ENCODE data around the gene ZNF428. TPM values are rescaled to one million over a fixed set of nuclear protein-coding genes. Genes with fewer than 3 reads are reported as not detected.

Gene ZNF428
- total and polyA plus RNA-seq, 2 of the 8 experiments (the other 6 are each of a cell fraction or from before 2014, with no cell fraction given) = 7.8 to 16.7 TPM

DNA sequence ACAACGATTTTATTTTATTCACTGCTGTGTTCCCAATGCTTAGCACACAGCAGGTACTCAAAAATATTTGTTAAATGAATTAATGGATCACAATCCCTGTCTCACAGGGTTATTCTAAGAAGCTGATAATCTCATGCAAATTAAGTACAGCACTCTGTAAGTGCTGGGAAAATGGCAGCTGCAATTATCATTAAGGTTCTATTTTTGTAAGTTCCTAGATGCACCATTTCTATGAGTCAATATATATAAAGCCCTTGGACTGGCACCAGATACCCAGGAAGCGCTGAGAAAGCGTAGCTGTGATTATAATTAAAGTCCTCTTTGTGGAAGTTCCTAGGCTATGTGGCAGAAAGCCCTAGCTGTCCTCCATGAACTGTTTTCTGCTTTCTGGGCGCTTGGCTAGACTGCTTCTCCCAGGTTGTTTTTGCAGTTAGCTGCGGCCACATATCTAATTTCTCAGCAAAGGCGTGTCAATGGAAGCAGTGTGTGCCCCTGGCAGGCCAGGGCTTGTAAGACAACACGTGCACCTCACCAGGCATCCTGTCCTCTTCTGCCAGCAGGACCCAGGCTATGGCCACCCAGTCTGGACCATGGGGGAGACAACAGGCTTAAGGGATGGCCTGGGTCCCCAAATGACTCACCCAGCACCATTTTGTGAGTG lies 12.7 kb downstream of the ZNF428 start:
- CTCF ChIA-PET (ENCODE audit: partially characterized antibody) = interaction anchor here (0.6 to 2.1 kb wide), 5 partner anchors 9 to 71 kb away, joined by 3 to 9 read pairs (median 7); partner anchors contain the start of genes IRGQ and ZNF576
- no peak for TF ChIP-seq SRF (IDR thresholded peaks at IDR 0.05; ENCODE audit: low read depth, low read length)
- TF ChIP-seq HDAC6 (IDR thresholded peaks at IDR 0.05; ENCODE audit: low read depth, low read length) = no peak
- TF ChIP-seq TCF12 (IDR thresholded peaks at IDR 0.05; ENCODE audit: low read depth, low read length) = no peak
- no peak for TF ChIP-seq POU5F1 (IDR thresholded peaks at IDR 0.05; ENCODE audit: low read depth, low read length)
- TF ChIP-seq, protein P1, sequence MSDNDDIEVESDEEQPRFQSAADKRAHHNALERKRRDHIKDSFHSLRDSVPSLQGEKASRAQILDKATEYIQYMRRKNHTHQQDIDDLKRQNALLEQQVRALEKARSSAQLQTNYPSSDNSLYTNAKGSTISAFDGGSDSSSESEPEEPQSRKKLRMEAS (IDR thresholded peaks at IDR 0.05) = no peak
- no peak for TF ChIP-seq YY1 (IDR thresholded peaks at IDR 0.05; ENCODE audit: low read depth, low read length)
- no peak for TF ChIP-seq POLR2A (IDR thresholded peaks at IDR 0.05; ENCODE audit: control extremely low read depth in 1 of 2, low read depth in 2 of 2, low read length in 2 of 2)
- TF ChIP-seq, protein P2, sequence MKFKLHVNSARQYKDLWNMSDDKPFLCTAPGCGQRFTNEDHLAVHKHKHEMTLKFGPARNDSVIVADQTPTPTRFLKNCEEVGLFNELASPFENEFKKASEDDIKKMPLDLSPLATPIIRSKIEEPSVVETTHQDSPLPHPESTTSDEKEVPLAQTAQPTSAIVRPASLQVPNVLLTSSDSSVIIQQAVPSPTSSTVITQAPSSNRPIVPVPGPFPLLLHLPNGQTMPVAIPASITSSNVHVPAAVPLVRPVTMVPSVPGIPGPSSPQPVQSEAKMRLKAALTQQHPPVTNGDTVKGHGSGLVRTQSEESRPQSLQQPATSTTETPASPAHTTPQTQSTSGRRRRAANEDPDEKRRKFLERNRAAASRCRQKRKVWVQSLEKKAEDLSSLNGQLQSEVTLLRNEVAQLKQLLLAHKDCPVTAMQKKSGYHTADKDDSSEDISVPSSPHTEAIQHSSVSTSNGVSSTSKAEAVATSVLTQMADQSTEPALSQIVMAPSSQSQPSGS (IDR thresholded peaks at IDR 0.05; ENCODE audit: low read length) = no peak
- no peak for TF ChIP-seq BACH1 (IDR thresholded peaks at IDR 0.05; ENCODE audit: low read length)
- TF ChIP-seq TAF1 (IDR thresholded peaks at IDR 0.05; ENCODE audit: low read depth, low read length) = no peak
- TF ChIP-seq GABPA (IDR thresholded peaks at IDR 0.05; ENCODE audit: borderline replicate concordance, insufficient read depth, low read length) = no peak
- TF ChIP-seq ASH2L (IDR thresholded peaks at IDR 0.05; ENCODE audit: low read length) = no peak

More for the DNA sequence above, 12.7 kb downstream of the ZNF428 start:
- Histone ChIP-seq H4K5ac (ENCODE audit: insufficient read length, low read depth, low read length) (no peak overlapping the region), H4K20me1 (replicated peaks in 1 of 2; ENCODE audit: control insufficient read depth in 1 of 2, insufficient read depth in 2 of 2, low read length in 2 of 2) (peaks cover 0 to 7% of the 10 kb centered on the region in 2 experiments), H2BK5ac (ENCODE audit: low read depth, low read length) (no peak overlapping the region), H3K36me3 (ENCODE audit: control insufficient read depth in 2 of 4, insufficient read depth in 4 of 4, low read length in 3 of 4) (no peaks in the 10 kb centered on the region; a peak in 1 of 8 replicates), H4K91ac (replicated peaks; ENCODE audit: insufficient read length, low read length) (no peak overlapping the region), H2BK120ac (replicated peaks; ENCODE audit: low read depth, low read length) (no peak overlapping the region), H3K4me1 (replicated peaks in 1 of 4; ENCODE audit: control insufficient read depth in 3 of 4, insufficient read depth in 4 of 4, low read length in 3 of 4) (no peaks in the 10 kb centered on the region), H3K23ac (ENCODE audit: insufficient read length) (no peak overlapping the region), H3K18ac (ENCODE audit: extremely low read depth, low read length) (no peak overlapping the region), H3K23me2 (ENCODE audit: low read depth, low read length) (no peaks in the 10 kb centered on the region; the same call in 1 of the 2 replicates), H3K79me1 (ENCODE audit: low read depth, low read length) (no peaks in the 10 kb centered on the region), H2BK15ac (ENCODE audit: low read length) (no peak overlapping the region), H4K8ac (ENCODE audit: extremely low read depth, insufficient read depth, low read length) (no peak overlapping the region), H3K4me2 (ENCODE audit: insufficient read depth in 1 of 2, low read depth in 2 of 2, low read length in 2 of 2) (no peak overlapping the region), H3K14ac (ENCODE audit: insufficient read length) (no peak overlapping the region), H3K4me3 (ENCODE audit: extremely low read depth in 1 of 4, insufficient read depth in 2 of 4, low read depth in 3 of 4, low read length in 4 of 4) (no peak overlapping the region), H3K4ac (replicated peaks; ENCODE audit: insufficient read length, low read depth, low read length) (no peak overlapping the region), H2AFZ (ENCODE audit: low read length) (no peak overlapping the region), H3K9me3 (ENCODE audit: insufficient read depth in 2 of 2, low read depth in 1 of 2, low read length in 1 of 2) (no peaks in the 10 kb centered on the region), H3K79me2 (ENCODE audit: control insufficient read depth in 1 of 2, insufficient read depth in 2 of 2, low read length in 2 of 2) (no peaks in the 10 kb centered on the region), H2BK20ac (ENCODE audit: low read length) (no peak overlapping the region), H3K56ac (replicated peaks; ENCODE audit: insufficient read length, low read depth, low read length) (no peak overlapping the region), H3K27ac (ENCODE audit: low read depth, low read length) (no peak overlapping the region), H2AK5ac (ENCODE audit: low read depth, low read length) (no peak overlapping the region), H3K9ac (replicated peaks in 1 of 4; ENCODE audit: extremely low read depth in 1 of 4, low read depth in 3 of 4, low read length in 3 of 4) (no peak overlapping the region), H3K27me3 (replicated peaks in 1 of 4; ENCODE audit: control insufficient read depth in 3 of 4, extremely low read depth in 1 of 4, insufficient read depth in 3 of 4, low read length in 3 of 4) (no peaks in the 10 kb centered on the region), H2BK12ac (ENCODE audit: low read depth, low read length) (no peak overlapping the region)
- WGBS, 2 experiments (ENCODE audit: extremely low coverage in 1 of 2, insufficient coverage in 1 of 2, insufficient read length in 1 of 2, insufficient replicate concordance in 2 of 2, low coverage in 1 of 2, low lambda C conversion rate in 2 of 2, missing lambda C conversion rate in 1 of 2) = 89% methylated on average over 7 of the region's 7 CpGs; no CpG with 5 or more reads in 1 of the 2 experiments
- no peak for FAIRE-seq
- POLR2A ChIA-PET (ENCODE audit: partially characterized antibody) = interaction anchor here (0.9 to 3.4 kb wide), 3 partner anchors 10 to 36 kb away, joined by 3 to 17 read pairs (median 5); partner anchors contain the start of genes IRGQ and ZNF576
- DNase-seq (ENCODE audit: low read depth in 1 of 2, low spot score in 2 of 2) = no peak
